ENCODE data around the gene NRXN3.

GRCh38 chr14:79383475-79383874, 1213.3 kb downstream of the NRXN3 start:
- TF ChIP-seq, protein P1, sequence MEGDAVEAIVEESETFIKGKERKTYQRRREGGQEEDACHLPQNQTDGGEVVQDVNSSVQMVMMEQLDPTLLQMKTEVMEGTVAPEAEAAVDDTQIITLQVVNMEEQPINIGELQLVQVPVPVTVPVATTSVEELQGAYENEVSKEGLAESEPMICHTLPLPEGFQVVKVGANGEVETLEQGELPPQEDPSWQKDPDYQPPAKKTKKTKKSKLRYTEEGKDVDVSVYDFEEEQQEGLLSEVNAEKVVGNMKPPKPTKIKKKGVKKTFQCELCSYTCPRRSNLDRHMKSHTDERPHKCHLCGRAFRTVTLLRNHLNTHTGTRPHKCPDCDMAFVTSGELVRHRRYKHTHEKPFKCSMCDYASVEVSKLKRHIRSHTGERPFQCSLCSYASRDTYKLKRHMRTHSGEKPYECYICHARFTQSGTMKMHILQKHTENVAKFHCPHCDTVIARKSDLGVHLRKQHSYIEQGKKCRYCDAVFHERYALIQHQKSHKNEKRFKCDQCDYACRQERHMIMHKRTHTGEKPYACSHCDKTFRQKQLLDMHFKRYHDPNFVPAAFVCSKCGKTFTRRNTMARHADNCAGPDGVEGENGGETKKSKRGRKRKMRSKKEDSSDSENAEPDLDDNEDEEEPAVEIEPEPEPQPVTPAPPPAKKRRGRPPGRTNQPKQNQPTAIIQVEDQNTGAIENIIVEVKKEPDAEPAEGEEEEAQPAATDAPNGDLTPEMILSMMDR (conservative IDR thresholded peaks at IDR 0.05; ENCODE audit: low read length) = no peak
- no peak for TF ChIP-seq EZH2phosphoT487 (IDR thresholded peaks at IDR 0.05; ENCODE audit: borderline replicate concordance, low read depth, low read length)
